H1 (cell line): ENCODE measurements around the gene RPL41. TPM values are rescaled to one million over a fixed set of nuclear protein-coding genes. Genes with fewer than 3 reads are reported as not detected.

Experiments used
- CBX5 ChIP-seq: fragments of 300-800, 300-1000 bp; sonication (generic); IDR thresholded peaks from 2 replicates; pipeline ENCODE4 v1.7.1; 2016; ENCODE audit warnings: antibody characterized with exemption, low read length, low read depth
- CEBPB ChIP-seq: IDR thresholded peaks from 2 replicates; pipeline ENCODE4 v1.6.1; 2012; ENCODE audit warnings: low read depth, low read length
- CHD2 ChIP-seq: IDR thresholded peaks from 2 replicates; pipeline ENCODE4 v1.6.1; 2012; ENCODE audit warnings: low read length, improper control_type of control experiment
- EGR1 ChIP-seq: IDR thresholded peaks from 2 replicates; pipeline ENCODE4 v1.6.1; 2011; ENCODE audit warnings: low read depth, low read length, borderline replicate concordance
- GABPA ChIP-seq: IDR thresholded peaks from 2 replicates; pipeline ENCODE4 v1.6.1; 2011; ENCODE audit warnings: mild to moderate bottlenecking, low read length, moderate library complexity, borderline replicate concordance; ENCODE audit not compliant: insufficient read depth
- GTF2F1 ChIP-seq: IDR thresholded peaks from 2 replicates; pipeline ENCODE4 v1.6.1; 2012; ENCODE audit warnings: low read depth, low read length, improper control_type of control experiment, borderline replicate concordance
- KDM4A ChIP-seq: IDR thresholded peaks from one replicate; pipeline ENCODE4 v1.7.1; 2012; ENCODE audit warnings: low read depth, mild to moderate bottlenecking, moderate library complexity, low read length, inconsistent platforms; ENCODE audit not compliant: severe bottlenecking
- PHF8 ChIP-seq: fragments of 200-600 bp; sonication (generic); conservative IDR thresholded peaks from 2 replicates; pipeline ENCODE4 v1.7.1; 2012; ENCODE audit warnings: low read depth, mild to moderate bottlenecking, inconsistent platforms, low read length, moderate library complexity
- RAD21 ChIP-seq, 2 experiments: IDR thresholded peaks in 1 of 2; conservative IDR thresholded peaks in 1 of 2; 2 replicates each; pipeline ENCODE4 v1.6.1; 2011; ENCODE audit warnings: low read depth in 2 of 2, low read length in 2 of 2, improper control_type of control experiment in 1 of 2, inconsistent platforms in 1 of 2, mild to moderate bottlenecking in 1 of 2, moderate library complexity in 1 of 2
- SRF ChIP-seq: IDR thresholded peaks from 2 replicates; pipeline ENCODE4 v1.6.1; 2011; ENCODE audit warnings: mild to moderate bottlenecking, low read depth, low read length, moderate library complexity
- TBP ChIP-seq: IDR thresholded peaks from 2 replicates; pipeline ENCODE4 v1.6.1; 2011; ENCODE audit warnings: low read depth, low read length, improper control_type of control experiment
- YY1 ChIP-seq: IDR thresholded peaks from 2 replicates; pipeline ENCODE4 v1.6.1; 2011; ENCODE audit warnings: low read depth, mild to moderate bottlenecking, low read length
- polyA plus RNA-seq, 7 experiments: library from polyadenylated mRNA; depleted of rRNA in 3 of 7; stranded (reverse) in 5 of 7; unstranded in 2 of 7; fragments of >200 nt in 5 of 7; fragments of 200-250 nt in 2 of 7; gene quantifications; 1 replicate in 5 of 7; 2 replicates in 1 of 7; 4 replicates in 1 of 7; pipeline versions ENCODE4 v1.2.1 to v1.2.3, GENCODE V29; 2011 to 2013; ENCODE audit warnings: missing spikeins in 2 of 7, mixed read lengths in 2 of 7
- total RNA-seq: library from RNA; stranded (reverse); fragmentation: NEBNext Ultra II Directional; extraction: Animal tissue kit (Norgen Biotek cat#: 25700); gene quantifications from 2 replicates; pipeline ENCODE4 v1.2.1, GENCODE V29; 2021
- TF ChIP-seq, protein P1 (sequence below): IDR thresholded peaks from 2 replicates; pipeline ENCODE4 v1.6.1; 2011; ENCODE audit warnings: low read length, improper control_type of control experiment
- TF ChIP-seq, protein P2 (sequence below): IDR thresholded peaks from 2 replicates; pipeline ENCODE4 v1.6.1; 2012; ENCODE audit warnings: inconsistent platforms

Gene RPL41
- total and polyA plus RNA-seq, 2 of the 8 experiments (the other 6 are each of a cell fraction or from before 2014, with no cell fraction given): 4,440 to 16,488 TPM

DNA sequence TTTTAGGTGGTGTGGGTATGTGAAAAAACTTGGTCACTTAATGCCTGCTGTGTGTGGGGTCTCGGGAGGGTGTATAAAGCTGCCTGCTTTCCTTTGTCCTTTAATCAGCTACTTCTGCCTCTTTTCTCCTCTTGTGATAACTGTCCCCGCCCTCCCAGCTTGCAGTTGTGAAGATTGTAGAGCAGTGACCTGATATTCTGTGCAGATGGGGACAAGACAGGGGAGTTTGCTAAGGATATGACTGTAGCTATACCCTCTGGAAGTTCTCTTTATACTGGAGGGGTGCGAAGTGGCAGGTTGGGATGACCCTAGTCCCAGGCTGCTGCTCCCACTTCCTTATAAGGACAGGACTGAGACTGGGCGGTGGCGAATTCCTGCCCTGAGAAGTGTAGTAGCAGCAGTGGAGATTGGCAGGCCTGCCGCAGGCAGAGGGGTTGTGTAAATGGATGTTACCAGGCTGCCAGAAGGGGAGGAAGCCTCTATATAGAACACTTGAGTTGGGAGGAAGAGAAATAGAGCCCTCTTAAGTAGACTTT lies 42.6 kb downstream of the RPL41 start (continued):
- TF ChIP-seq, protein P1, sequence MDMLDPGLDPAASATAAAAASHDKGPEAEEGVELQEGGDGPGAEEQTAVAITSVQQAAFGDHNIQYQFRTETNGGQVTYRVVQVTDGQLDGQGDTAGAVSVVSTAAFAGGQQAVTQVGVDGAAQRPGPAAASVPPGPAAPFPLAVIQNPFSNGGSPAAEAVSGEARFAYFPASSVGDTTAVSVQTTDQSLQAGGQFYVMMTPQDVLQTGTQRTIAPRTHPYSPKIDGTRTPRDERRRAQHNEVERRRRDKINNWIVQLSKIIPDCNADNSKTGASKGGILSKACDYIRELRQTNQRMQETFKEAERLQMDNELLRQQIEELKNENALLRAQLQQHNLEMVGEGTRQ: no peak
- TF ChIP-seq CBX5 (no peak), PHF8 (no peak; the same call in 1 of the 2 replicates), RAD21 (IDR thresholded peaks at IDR 0.05 in 1 of 2, conservative IDR thresholded peaks at IDR 0.05 in 1 of 2; ENCODE audit: low read depth in 2 of 2, low read length in 2 of 2) (no peak), CHD2 (peak; percentile 22; the same call in 1 of the 2 replicates), YY1 (no peak), TBP (peak; percentile 91), KDM4A (no peak), SRF (peak; percentile 93), GABPA (no peak), GTF2F1 (no peak), EGR1 (no peak), CEBPB (no peak)
- TF ChIP-seq, protein P2, sequence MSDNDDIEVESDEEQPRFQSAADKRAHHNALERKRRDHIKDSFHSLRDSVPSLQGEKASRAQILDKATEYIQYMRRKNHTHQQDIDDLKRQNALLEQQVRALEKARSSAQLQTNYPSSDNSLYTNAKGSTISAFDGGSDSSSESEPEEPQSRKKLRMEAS: no peak
